GM12873 (cell line): Measurements from ENCODE around the gene FAM186B.

Experiments
- TF ChIP-seq, protein P1 (sequence below): IDR thresholded peaks from 2 replicates; pipeline ENCODE4 v1.5.1; 2012; ENCODE audit warnings: low read depth, mild to moderate bottlenecking, moderate library complexity, low read length, control low read depth; ENCODE audit not compliant: insufficient read depth; ENCODE audit errors: missing control alignments

Gene FAM186B

DNA sequence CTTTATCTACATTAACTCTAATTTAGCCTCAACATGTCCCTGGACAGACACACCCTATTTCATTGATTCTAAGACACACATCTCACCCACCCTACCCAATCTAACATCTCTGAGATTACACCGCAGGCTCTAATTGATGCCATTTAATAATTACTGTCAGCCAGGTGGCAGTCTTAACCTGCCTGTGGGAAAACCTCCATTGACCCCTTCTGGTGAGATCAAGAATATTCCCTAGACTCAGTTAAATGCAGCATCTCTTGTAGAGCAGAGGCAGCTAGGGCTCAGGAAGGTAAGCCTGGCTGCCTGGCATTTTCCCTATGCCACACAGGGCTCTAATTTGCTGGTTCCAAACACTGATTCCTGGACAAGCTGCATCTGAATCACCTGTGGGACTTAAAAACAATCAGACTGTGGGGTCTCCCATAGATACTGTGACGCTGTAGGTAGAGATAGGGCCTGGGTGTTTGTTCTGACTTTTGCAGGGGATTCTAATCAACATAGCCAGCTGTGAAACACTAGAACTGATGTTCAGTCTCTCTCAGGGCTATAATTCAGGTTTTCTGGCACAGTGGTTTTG lies 51.8 kb downstream of the FAM186B start:
- TF ChIP-seq, protein P1, sequence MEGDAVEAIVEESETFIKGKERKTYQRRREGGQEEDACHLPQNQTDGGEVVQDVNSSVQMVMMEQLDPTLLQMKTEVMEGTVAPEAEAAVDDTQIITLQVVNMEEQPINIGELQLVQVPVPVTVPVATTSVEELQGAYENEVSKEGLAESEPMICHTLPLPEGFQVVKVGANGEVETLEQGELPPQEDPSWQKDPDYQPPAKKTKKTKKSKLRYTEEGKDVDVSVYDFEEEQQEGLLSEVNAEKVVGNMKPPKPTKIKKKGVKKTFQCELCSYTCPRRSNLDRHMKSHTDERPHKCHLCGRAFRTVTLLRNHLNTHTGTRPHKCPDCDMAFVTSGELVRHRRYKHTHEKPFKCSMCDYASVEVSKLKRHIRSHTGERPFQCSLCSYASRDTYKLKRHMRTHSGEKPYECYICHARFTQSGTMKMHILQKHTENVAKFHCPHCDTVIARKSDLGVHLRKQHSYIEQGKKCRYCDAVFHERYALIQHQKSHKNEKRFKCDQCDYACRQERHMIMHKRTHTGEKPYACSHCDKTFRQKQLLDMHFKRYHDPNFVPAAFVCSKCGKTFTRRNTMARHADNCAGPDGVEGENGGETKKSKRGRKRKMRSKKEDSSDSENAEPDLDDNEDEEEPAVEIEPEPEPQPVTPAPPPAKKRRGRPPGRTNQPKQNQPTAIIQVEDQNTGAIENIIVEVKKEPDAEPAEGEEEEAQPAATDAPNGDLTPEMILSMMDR = peak; percentile 58

DNA sequence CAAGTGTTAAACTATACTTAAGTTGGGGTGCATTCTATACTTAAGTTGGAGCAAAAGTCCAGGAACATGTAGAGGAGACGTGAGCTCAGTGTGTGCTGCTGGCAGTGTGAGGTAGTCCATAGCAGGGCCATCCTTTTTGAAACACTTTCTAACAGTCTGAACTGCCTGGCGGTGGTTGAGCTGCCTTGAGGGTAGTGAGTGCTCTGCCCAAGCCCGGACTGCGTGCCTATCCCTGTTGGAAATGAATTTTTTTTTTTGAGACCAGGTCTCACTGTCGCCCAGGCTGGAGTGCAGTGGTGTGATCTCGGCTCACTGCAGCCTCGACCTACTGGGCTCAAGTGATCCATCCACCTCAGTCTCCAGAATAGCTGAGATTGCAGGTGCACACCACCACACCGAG lies 52.5 kb downstream of the FAM186B start:
- TF ChIP-seq, protein P1 = no peak

DNA sequence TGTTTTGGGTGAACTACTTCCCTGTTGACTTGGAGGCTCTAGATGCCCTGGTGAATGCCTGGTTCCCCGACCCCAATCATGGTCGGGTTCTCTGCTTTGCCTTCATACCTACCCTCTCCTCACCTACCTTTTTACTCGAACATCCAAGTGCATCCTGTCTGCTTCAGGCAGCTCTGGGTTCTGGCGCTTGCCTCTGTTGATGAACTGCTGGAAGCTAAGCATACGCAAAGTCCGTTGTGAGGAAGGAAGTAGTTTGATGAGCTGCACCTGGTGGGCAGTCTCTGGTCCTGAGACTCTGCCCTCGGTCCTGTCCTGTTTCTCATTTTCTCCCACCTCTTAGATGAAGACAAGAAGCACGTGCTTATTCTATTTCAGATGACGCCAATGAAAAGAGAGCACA lies 53.0 kb downstream of the FAM186B start:
- TF ChIP-seq, protein P1 = no peak

DNA sequence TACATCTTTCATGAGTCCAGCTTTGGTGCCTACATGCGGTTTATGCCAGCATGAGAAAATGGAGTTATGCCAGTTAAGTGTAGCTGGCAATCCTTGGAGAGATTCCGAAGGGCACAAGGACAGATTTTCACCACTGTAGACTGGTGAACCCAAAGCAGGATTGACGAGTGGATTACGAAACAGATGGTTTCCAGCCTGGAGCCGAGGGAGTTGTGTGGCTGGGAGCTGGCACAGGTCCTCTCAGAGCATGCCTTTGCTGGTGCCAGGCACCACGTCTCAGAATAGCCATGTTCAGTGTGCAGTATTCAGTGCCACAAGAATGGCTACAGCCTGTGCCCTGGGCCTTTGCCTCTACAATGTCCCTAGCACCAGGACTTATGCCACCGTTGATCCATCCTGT lies 53.4 kb downstream of the FAM186B start:
- TF ChIP-seq, protein P1 = no peak

DNA sequence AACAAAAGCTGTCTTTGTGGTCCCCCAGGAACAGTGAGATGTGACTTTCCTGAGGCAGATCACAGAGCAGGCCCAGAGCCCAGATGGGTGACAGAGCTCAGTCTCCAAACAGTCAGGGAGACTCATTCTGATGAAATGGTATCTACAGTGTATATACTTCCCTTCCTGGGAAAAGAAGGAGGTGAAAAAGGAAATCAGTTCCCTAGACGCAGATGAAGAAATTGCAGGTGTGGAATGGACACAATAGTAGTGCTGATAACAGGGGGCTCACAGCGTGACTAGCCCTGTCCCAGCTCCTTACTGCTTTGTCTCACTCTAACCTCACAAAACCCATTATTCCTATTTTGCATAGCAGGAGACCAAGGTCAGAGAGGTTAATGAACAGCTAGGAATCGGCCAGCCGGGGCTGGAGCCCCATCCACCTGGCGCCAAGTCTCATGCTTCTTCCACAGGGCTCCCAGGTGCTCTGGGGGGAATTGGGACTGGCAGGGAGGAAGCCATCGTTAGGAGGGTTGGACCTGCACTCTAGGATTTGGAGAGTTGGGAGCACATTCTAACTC lies 54.7 kb downstream of the FAM186B start:
- TF ChIP-seq, protein P1 = no peak

DNA sequence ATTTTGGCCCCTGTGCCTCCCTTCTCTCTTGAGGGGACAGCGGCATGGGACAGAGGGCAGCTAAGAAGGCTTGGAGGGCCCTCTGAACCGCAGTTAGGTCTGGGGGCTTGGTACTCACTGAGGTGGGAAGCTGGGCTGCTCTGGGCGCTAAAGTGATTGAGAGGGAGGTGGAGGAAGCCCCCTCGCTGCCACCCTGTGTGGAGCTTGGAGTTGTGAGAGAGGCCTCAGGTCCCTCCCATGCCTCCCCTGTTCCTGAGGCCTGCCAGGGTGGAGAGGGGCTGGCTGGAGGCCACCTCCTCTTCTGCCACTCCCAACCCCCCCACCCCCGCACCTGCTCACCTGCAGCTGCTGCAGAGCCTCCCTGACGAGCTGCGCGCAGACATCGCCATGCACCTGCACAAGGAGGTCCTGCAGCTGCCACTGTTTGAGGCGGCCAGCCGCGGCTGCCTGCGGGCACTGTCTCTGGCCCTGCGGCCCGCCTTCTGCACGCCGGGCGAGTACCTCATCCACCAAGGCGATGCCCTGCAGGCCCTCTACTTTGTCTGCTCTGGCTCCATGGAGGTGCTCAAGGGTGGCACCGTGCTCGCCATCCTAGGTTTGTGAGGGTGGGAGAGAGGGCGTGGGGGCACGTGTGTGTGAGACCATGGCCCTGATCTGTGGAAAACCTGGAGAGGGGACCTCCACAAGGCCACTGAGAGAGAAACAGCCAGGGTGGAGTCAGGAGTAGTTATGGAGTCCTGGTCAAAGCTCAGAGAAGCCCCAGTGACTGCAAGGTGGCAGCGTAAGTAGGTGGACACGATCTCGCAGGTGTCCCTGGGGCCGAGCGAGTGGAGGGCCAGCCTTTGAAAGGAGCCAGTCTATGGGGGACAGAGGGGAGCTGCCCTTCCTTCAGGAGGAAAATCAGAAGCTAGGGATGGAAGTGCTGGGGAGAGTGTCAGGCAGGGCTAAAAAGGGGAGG lies 55.4 kb downstream of the FAM186B start:
- TF ChIP-seq, protein P1 = no peak
